Measurements from ENCODE around the gene HOXB2.
"Not testable (repeated sequence)": the region's sequence is repeated elsewhere in the genome, so short reads cannot be mapped to it uniquely, and the experiment has no call there.

The HOXB2 gene

GRCh38 chr17:48539177-48539576 lies 5.7 kb downstream of the HOXB2 start:
- DNase-seq = peak; percentile 59

GRCh38 chr17:48537316-48537715 lies 7.6 kb downstream of the HOXB2 start:
- DNase-seq = no peak

GRCh38 chr17:48535793-48536559 lies 8.9 kb downstream of the HOXB2 start:
- not testable (repeated sequence) for DNase-seq

GRCh38 chr17:48532261-48532660 lies 12.6 kb downstream of the HOXB2 start:
- no peak for DNase-seq

- DNase-seq = no peak
These were observed 14.0 kb downstream of the HOXB2 start, which contains the start of gene HOXB1 for GRCh38 chr17:48530887-48531272. Gene HOXB1 (minus strand): TSS chr17:48531011. CDS start chr17:48530904, 107 bp downstream.

GRCh38 chr17:48530208-48530886 lies 14.6 kb downstream of the HOXB2 start:
- DNase-seq = no peak

GRCh38 chr17:48529683-48530009 lies 15.3 kb downstream of the HOXB2 start:
- no peak for DNase-seq

GRCh38 chr17:48528936-48529682 lies 15.8 kb downstream of the HOXB2 start:
- no peak for DNase-seq

- no peak for DNase-seq
These were observed 16.6 kb downstream of the HOXB2 start for GRCh38 chr17:48528153-48528935.

GRCh38 chr17:48527547-48527932 lies 17.4 kb downstream of the HOXB2 start:
- DNase-seq = no peak

GRCh38 chr17:48526608-48527546 lies 18.0 kb downstream of the HOXB2 start:
- DNase-seq = no peak

GRCh38 chr17:48523010-48523409 lies 21.9 kb downstream of the HOXB2 start:
- DNase-seq = no peak

- peak; percentile 31 for DNase-seq
These were observed 22.8 kb downstream of the HOXB2 start for GRCh38 chr17:48522031-48522653.

- peak; percentile 30 for DNase-seq
These were observed 24.3 kb downstream of the HOXB2 start for GRCh38 chr17:48520631-48521079.

GRCh38 chr17:48519427-48519826 lies 25.5 kb downstream of the HOXB2 start:
- no peak for DNase-seq

- no peak for DNase-seq
These were observed 27.4 kb downstream of the HOXB2 start for GRCh38 chr17:48517478-48517877.

GRCh38 chr17:48515925-48516900 lies 28.7 kb downstream of the HOXB2 start:
- DNase-seq = no peak

GRCh38 chr17:48514477-48514876 lies 30.4 kb downstream of the HOXB2 start:
- no peak for DNase-seq

GRCh38 chr17:48513666-48514455 lies 31.0 kb downstream of the HOXB2 start:
- no peak for DNase-seq

All from EL (cell line).